HG03280 (cell line): ENCODE results near the gene PJA2.

Experiments
- ATAC-seq: cut with Tn5 transposase; IDR thresholded peaks from one replicate; pipeline ENCODE4 v1.9.1; 2021; ENCODE audit warnings: mild to moderate bottlenecking, moderate library complexity; ENCODE audit not compliant: unreplicated experiment

The PJA2 gene

GRCh38 chr5:109408991-109409843 is 557 bp downstream of the PJA2 start:
- peak; percentile 25 for ATAC-seq

GRCh38 chr5:109407913-109408312 is 1.9 kb downstream of the PJA2 start:
- ATAC-seq = no peak

GRCh38 chr5:109406719-109407118 is 3.1 kb downstream of the PJA2 start:
- ATAC-seq = no peak

- ATAC-seq = no peak
Observed at GRCh38 chr5:109404428-109404960, 5.3 kb downstream of the PJA2 start.

GRCh38 chr5:109403469-109403868 is 6.3 kb downstream of the PJA2 start:
- no peak for ATAC-seq

- ATAC-seq = no peak
Observed at GRCh38 chr5:109399092-109399759, 10.5 kb downstream of the PJA2 start.

- no peak for ATAC-seq
Observed at GRCh38 chr5:109396965-109397364, 12.8 kb downstream of the PJA2 start.

GRCh38 chr5:109394806-109395205 is 15.0 kb downstream of the PJA2 start:
- no peak for ATAC-seq

- no peak for ATAC-seq
Observed at GRCh38 chr5:109390188-109390587, 19.6 kb downstream of the PJA2 start.

- ATAC-seq = no peak
Observed at GRCh38 chr5:109388407-109388806, 21.4 kb downstream of the PJA2 start.

GRCh38 chr5:109387408-109387974 is 22.3 kb downstream of the PJA2 start:
- no peak for ATAC-seq

GRCh38 chr5:109378095-109378494 is 31.7 kb downstream of the PJA2 start:
- ATAC-seq = no peak

- ATAC-seq = no peak
Observed at GRCh38 chr5:109374625-109375024, 35.1 kb downstream of the PJA2 start.

GRCh38 chr5:109373932-109374331 is 35.8 kb downstream of the PJA2 start:
- no peak for ATAC-seq

GRCh38 chr5:109370343-109370742 is 39.4 kb downstream of the PJA2 start:
- no peak for ATAC-seq

- ATAC-seq = no peak
Observed at GRCh38 chr5:109365653-109366052, 44.1 kb downstream of the PJA2 start.

- no peak for ATAC-seq
Observed at GRCh38 chr5:109364977-109365376, 44.8 kb downstream of the PJA2 start.

- ATAC-seq = no peak
Observed at GRCh38 chr5:109359642-109360041, 50.1 kb downstream of the PJA2 start.

GRCh38 chr5:109357807-109358206 is 52.0 kb downstream of the PJA2 start:
- ATAC-seq = no peak

GRCh38 chr5:109354761-109355160 is 55.0 kb downstream of the PJA2 start:
- ATAC-seq = no peak

- ATAC-seq = no peak
Observed at GRCh38 chr5:109351988-109352864, 57.5 kb downstream of the PJA2 start.
